Smooth muscle cell (in vitro differentiated cells): Measurements from ENCODE around the gene SLC22A4. TPM values are rescaled to one million over a fixed set of nuclear protein-coding genes. Genes with fewer than 3 reads are reported as not detected.

Source experiments
- DNase-seq: peaks from one replicate; lab custom pipeline; 2025; ENCODE audit not compliant: unreplicated experiment; lab: John Stamatoyannopoulos, UW
- H2AFZ ChIP-seq: fragments of 200-600 bp; sonication (generic); 2 replicates; pipeline ENCODE4 v1.6.0; 2016; ENCODE audit warnings: antibody characterized with exemption, low read depth, mild to moderate bottlenecking
- H3F3A ChIP-seq: fragments of 200-600 bp; sonication (generic); 2 replicates; pipeline ENCODE4 v1.6.0; 2017; ENCODE audit warnings: antibody characterized with exemption, low read depth
- H3K27ac ChIP-seq: fragments of 200-600 bp; sonication (generic); 2 replicates; pipeline ENCODE4 v1.5.1; 2016; ENCODE audit warnings: low read depth, mild to moderate bottlenecking
- H3K27me3 ChIP-seq: fragments of 200-600 bp; sonication (generic); 2 replicates; pipeline ENCODE4 v1.6.1; 2016; ENCODE audit warnings: low read depth, mild to moderate bottlenecking
- H3K36me3 ChIP-seq: fragments of 200-600 bp; sonication (generic); 2 replicates; pipeline ENCODE4 v1.5.1; 2016; ENCODE audit warnings: low read depth
- H3K4me1 ChIP-seq: fragments of 200-600 bp; sonication (generic); 2 replicates; pipeline ENCODE4 v1.5.1; 2016; ENCODE audit warnings: low read depth
- H3K4me2 ChIP-seq: fragments of 200-600 bp; sonication (generic); 2 replicates; pipeline ENCODE4 v1.6.0; 2016; ENCODE audit warnings: mild to moderate bottlenecking
- H3K4me3 ChIP-seq: fragments of 200-600 bp; sonication (generic); 2 replicates; pipeline ENCODE4 v1.5.1; 2016; ENCODE audit warnings: mild to moderate bottlenecking
- H3K79me2 ChIP-seq: fragments of 200-600 bp; sonication (generic); 2 replicates; pipeline ENCODE4 v1.6.0; 2016; ENCODE audit warnings: low read depth, mild to moderate bottlenecking
- H3K9ac ChIP-seq: fragments of 200-600 bp; sonication (generic); 2 replicates; pipeline ENCODE4 v1.6.0; 2016; ENCODE audit warnings: low read depth
- H3K9me3 ChIP-seq: fragments of 200-600 bp; sonication (generic); replicated peaks from 2 replicates; pipeline ENCODE4 v1.5.1; 2016; ENCODE audit warnings: low read depth
- H4K20me1 ChIP-seq: fragments of 200-600 bp; sonication (generic); 2 replicates; pipeline ENCODE4 v1.6.0; 2016; ENCODE audit warnings: low read depth
- WGBS: methylation state at CpG from one replicate; pipeline ENCODE4 v1.1.7; 2016; ENCODE audit warnings: low lambda C conversion rate; 5-methylcytosine and 5-hydroxymethylcytosine counted together
- polyA plus RNA-seq: library from polyadenylated mRNA; unstranded; fragments of >200 nt; fragmentation: Nextera tagmentation; extraction: Ambion mirVana; gene quantifications from 2 replicates; pipeline ENCODE4 v1.2.1, GENCODE V29; 2016
- total RNA-seq: library from RNA; depleted of rRNA; stranded (reverse); fragments of >200 nt; gene quantifications from 2 replicates; pipeline ENCODE4 v1.2.3, GENCODE V29; 2014
- TF ChIP-seq, protein P1 (sequence below): fragments of 200-600 bp; sonication (generic); IDR thresholded peaks from 2 replicates; pipeline ENCODE4 v1.5.1; 2017; ENCODE audit warnings: borderline replicate concordance, mild to moderate bottlenecking, antibody characterized with exemption; ENCODE audit not compliant: insufficient read depth, poor library complexity, severe bottlenecking

SLC22A4 gene
- total and polyA plus RNA-seq, 2 experiments from 2014 or later, result 3.1 to 3.8 TPM

- TF ChIP-seq, protein P1, sequence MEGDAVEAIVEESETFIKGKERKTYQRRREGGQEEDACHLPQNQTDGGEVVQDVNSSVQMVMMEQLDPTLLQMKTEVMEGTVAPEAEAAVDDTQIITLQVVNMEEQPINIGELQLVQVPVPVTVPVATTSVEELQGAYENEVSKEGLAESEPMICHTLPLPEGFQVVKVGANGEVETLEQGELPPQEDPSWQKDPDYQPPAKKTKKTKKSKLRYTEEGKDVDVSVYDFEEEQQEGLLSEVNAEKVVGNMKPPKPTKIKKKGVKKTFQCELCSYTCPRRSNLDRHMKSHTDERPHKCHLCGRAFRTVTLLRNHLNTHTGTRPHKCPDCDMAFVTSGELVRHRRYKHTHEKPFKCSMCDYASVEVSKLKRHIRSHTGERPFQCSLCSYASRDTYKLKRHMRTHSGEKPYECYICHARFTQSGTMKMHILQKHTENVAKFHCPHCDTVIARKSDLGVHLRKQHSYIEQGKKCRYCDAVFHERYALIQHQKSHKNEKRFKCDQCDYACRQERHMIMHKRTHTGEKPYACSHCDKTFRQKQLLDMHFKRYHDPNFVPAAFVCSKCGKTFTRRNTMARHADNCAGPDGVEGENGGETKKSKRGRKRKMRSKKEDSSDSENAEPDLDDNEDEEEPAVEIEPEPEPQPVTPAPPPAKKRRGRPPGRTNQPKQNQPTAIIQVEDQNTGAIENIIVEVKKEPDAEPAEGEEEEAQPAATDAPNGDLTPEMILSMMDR, result no peak
- DNase-seq, result no peak
- Histone ChIP-seq H3K27me3 (no peaks in the 10 kb centered on the region), H2AFZ (no peak overlapping the region), H3K9ac (no peak overlapping the region), H3K79me2 (peaks cover 8% of the 10 kb centered on the region), H4K20me1 (no peaks in the 10 kb centered on the region), H3K4me3 (peak overlapping the region; percentile 64), H3K4me1 (peaks cover 10% of the 10 kb centered on the region), H3F3A (peaks cover 6% of the 10 kb centered on the region), H3K4me2 (peak overlapping the region; percentile 93), H3K27ac (peak overlapping the region; percentile 99), H3K36me3 (no peaks in the 10 kb centered on the region), H3K9me3 (no peaks in the 10 kb centered on the region)
- WGBS, result 82% methylated on average over 8 of the region's 8 CpGs
Measured at GRCh38 chr5:132295505-132296411, 1.6 kb downstream of the SLC22A4 start.

DNA sequence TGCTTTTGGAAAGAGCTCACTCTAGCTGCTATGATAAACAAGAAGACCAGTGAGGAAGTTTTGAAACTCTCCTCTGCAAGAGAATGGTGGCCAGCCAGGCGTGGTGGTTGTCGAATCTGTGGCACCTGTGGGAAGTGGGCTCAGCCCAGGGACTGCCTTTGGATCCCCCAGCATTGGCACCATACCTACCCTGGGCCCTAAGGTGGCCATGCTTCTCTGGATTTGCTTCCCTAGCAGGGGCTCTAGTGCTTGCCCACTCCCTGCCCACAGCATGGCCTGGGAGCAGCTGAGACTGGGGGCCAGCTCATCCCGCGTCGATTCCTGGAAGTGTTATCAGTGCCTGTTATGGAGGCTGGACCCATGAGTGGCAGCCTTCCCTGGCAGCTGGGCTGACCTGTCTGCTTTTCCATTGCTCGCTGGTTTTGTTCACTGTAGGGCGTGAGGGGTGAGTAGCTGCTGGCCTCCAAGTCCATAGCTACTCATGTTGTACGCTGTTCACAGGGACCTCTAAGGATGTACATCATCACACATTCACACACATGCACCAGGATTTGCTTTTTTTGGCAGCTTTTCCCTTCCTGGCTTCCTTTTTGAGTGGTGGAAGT, 2.3 kb downstream of the SLC22A4 start:
- TF ChIP-seq, protein P1, result no peak
- Histone ChIP-seq H3K4me2 (no peak overlapping the region), H3K36me3 (no peaks in the 10 kb centered on the region), H2AFZ (no peak overlapping the region), H3K9ac (no peak overlapping the region), H3K27ac (no peak overlapping the region), H3K9me3 (no peaks in the 10 kb centered on the region), H3K79me2 (peaks cover 8% of the 10 kb centered on the region), H3F3A (peaks cover 6% of the 10 kb centered on the region), H3K4me3 (no peak overlapping the region), H4K20me1 (no peaks in the 10 kb centered on the region), H3K4me1 (peaks cover 10% of the 10 kb centered on the region), H3K27me3 (no peaks in the 10 kb centered on the region)
- 82% methylated on average over 8 of the region's 8 CpGs for WGBS
- no peak for DNase-seq

DNA sequence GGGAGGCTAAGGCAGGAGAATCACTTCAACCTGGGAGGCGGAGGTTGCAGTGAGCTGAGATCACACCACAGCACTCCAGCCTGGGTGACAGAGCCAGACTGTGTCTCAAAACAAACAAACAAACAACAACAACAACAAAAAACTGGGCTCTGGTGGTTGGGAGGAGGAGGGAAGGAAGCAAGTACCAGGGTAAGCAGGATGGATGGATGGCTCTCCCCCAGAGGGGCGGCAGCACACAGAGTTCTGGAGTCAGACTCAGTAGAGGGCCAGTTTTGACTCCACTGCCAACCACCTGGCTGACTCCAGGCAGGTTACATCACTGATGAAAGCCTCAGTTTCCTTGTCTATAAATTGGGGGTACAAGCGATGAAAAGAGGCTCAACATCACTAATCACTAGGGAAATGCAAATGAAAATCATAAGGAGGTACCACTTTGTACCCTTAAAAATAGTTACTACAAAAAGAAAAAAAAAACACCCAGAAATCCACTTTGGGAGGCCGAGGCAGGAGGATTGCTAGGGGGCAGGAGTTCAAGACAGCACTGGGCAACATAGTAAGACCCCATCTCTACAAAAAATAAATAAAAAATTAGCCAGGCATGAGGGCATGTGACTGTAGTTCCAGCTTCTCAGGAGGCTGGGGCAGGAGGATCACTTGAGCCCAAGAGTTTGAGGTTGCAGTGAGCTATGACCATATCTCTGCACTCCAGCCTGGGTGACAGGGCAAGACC, 3.2 kb downstream of the SLC22A4 start:
- Histone ChIP-seq H3K36me3 (no peaks in the 10 kb centered on the region), H3F3A (peaks cover 6% of the 10 kb centered on the region), H3K27ac (no peak overlapping the region), H3K4me2 (no peak overlapping the region), H3K4me3 (no peak overlapping the region), H3K9me3 (no peaks in the 10 kb centered on the region), H3K9ac (no peak overlapping the region), H3K27me3 (no peaks in the 10 kb centered on the region), H3K79me2 (peaks cover 8% of the 10 kb centered on the region), H4K20me1 (no peaks in the 10 kb centered on the region), H3K4me1 (peaks cover 10% of the 10 kb centered on the region), H2AFZ (no peak overlapping the region)
- WGBS, result 99% methylated on average over 4 of the region's 4 CpGs
- no peak for DNase-seq
- TF ChIP-seq, protein P1, result no peak
